GM12878 (cell line): ENCODE results near the gene FOXL3. TPM values are rescaled to one million over a fixed set of nuclear protein-coding genes. Genes with fewer than 3 reads are reported as not detected.

Source experiments
- ATAC-seq: fragments of 200-7000 bp; cut with Tn5 transposase; 3 replicates; pipeline ENCODE4 v1.9.1; 2020; ENCODE audit warnings: mild to moderate bottlenecking, moderate library complexity
- BruUV-seq: library from RNA; stranded (reverse); fragments of 400-500 nt; replicated peaks from 2 replicates; lab custom pipeline; 2021; lab: Mats Ljungman, UMichigan
- CTCF ChIA-PET: fragments of 300-600 bp; sonication (Branson Sonifier 250); formaldehyde crosslinking; extraction: SDS; loops from one replicate; lab custom pipeline; 2021; ENCODE audit warnings: inconsistent platforms; lab: Yijun Ruan, JAX
- POLR2A ChIA-PET: fragments of 350-600 bp; formaldehyde crosslinking; extraction: SDS; loops from one replicate; lab custom pipeline; 2021; ENCODE audit warnings: inconsistent platforms; lab: Charles Lee
- RAD21 ChIA-PET: fragments of 300-600 bp; sonication (Branson Sonifier 250); formaldehyde crosslinking; loops from one replicate; lab custom pipeline; 2023; ENCODE audit warnings: antibody characterized with exemption; ENCODE audit not compliant: unreplicated experiment; lab: Charles Lee
- SMC1A ChIA-PET: fragments of 300-600 bp; sonication (Branson Sonifier 250); formaldehyde crosslinking; loops from one replicate; lab custom pipeline; 2023; ENCODE audit not compliant: unreplicated experiment, uncharacterized antibody; lab: Charles Lee
- DNase-seq: peaks from one replicate; pipeline ENCODE4 v3.0.0-alpha.2; 2011; ENCODE audit warnings: low read depth, low spot score
- FAIRE-seq: peaks from 3 replicates; lab custom pipeline; 2011; peaks lifted over from hg19 to GRCh38; lab: Jason Lieb, UNC
- H2AFZ ChIP-seq: 2 replicates; pipeline ENCODE4 v1.6.0; 2011; ENCODE audit warnings: low read depth, low read length, control low read depth; ENCODE audit not compliant: control insufficient read depth
- H3K27ac ChIP-seq: 2 replicates; pipeline ENCODE4 v1.5.1; 2011; ENCODE audit warnings: control low read depth; ENCODE audit not compliant: control insufficient read depth, insufficient read depth
- H3K27me3 ChIP-seq, 2 experiments: replicated peaks in 1 of 2; 2 replicates each; pipeline versions ENCODE4 v1.6.0 to v1.6.1; 2011; ENCODE audit warnings: low read length in 1 of 2; ENCODE audit not compliant: control insufficient read depth in 2 of 2, insufficient read depth in 2 of 2
- H3K36me3 ChIP-seq, 2 experiments: 2 replicates each; pipeline ENCODE4 v1.5.1; 2011; ENCODE audit warnings: low read length in 1 of 2; ENCODE audit not compliant: control insufficient read depth in 2 of 2, insufficient read depth in 2 of 2
- H3K4me1 ChIP-seq: 2 replicates; pipeline ENCODE4 v1.6.1; 2011; ENCODE audit warnings: mild to moderate bottlenecking, low read length, moderate library complexity, mixed read lengths; ENCODE audit not compliant: control insufficient read depth, insufficient read depth
- H3K4me2 ChIP-seq: 2 replicates; pipeline ENCODE4 v1.6.0; 2011; ENCODE audit warnings: control low read depth; ENCODE audit not compliant: control insufficient read depth, insufficient read depth
- H3K4me3 ChIP-seq: fragments of 200-600 bp; sonication (generic); 2 replicates; pipeline ENCODE4 v1.5.1; 2016
- H3K79me2 ChIP-seq: 2 replicates; pipeline ENCODE4 v1.6.0; 2011; ENCODE audit warnings: low read length; ENCODE audit not compliant: control insufficient read depth, insufficient read depth
- H3K9ac ChIP-seq: 2 replicates; pipeline ENCODE4 v1.8.0; 2011; ENCODE audit warnings: low read length, control low read depth, mixed read lengths; ENCODE audit not compliant: control insufficient read depth, insufficient read depth
- H3K9me3 ChIP-seq: replicated peaks from 3 replicates; pipeline ENCODE4 v1.5.1; 2011; ENCODE audit warnings: mild to moderate bottlenecking, low read length; ENCODE audit not compliant: control insufficient read depth, insufficient read depth
- H4K20me1 ChIP-seq: 2 replicates; pipeline ENCODE4 v1.6.0; 2011; ENCODE audit not compliant: control insufficient read depth, insufficient read depth
- BACH1 ChIP-seq: fragments of 450-650 bp; IDR thresholded peaks from 2 replicates; pipeline ENCODE4 v1.6.1; 2017; ENCODE audit warnings: mild to moderate bottlenecking, borderline replicate concordance
- FOXK2 ChIP-seq: fragments of 450-650 bp; IDR thresholded peaks from 2 replicates; pipeline ENCODE4 v1.6.1; 2017; ENCODE audit warnings: mild to moderate bottlenecking, moderate library complexity
- PAX5 ChIP-seq: IDR thresholded peaks from 2 replicates; pipeline ENCODE4 v1.6.1; 2011; ENCODE audit warnings: low read depth, low read length, borderline replicate concordance
- POLR2AphosphoS2 ChIP-seq: IDR thresholded peaks from 2 replicates; pipeline ENCODE4 v1.6.1; 2011; ENCODE audit warnings: low read depth, mild to moderate bottlenecking, low read length, improper control_type of control experiment, moderate library complexity
- SMC3 ChIP-seq: IDR thresholded peaks from 2 replicates; pipeline ENCODE4 v1.6.1; 2011; ENCODE audit warnings: low read length, improper control_type of control experiment, borderline replicate concordance
- ZNF24 ChIP-seq: fragments of 450-650 bp; IDR thresholded peaks from 2 replicates; pipeline ENCODE4 v1.6.1; 2017; ENCODE audit warnings: antibody characterized with exemption, mild to moderate bottlenecking
- ZNF384 ChIP-seq: IDR thresholded peaks from 2 replicates; pipeline ENCODE4 v1.6.1; 2012; ENCODE audit warnings: low read depth, mild to moderate bottlenecking, low read length, improper control_type of control experiment, borderline replicate concordance
- WGBS: methylation state at CpG from one replicate; pipeline ENCODE4 v1.1.6; 2016; ENCODE audit warnings: low lambda C conversion rate; ENCODE audit not compliant: insufficient replicate concordance, insufficient coverage; ENCODE audit errors: missing lambda C conversion rate; 5-methylcytosine and 5-hydroxymethylcytosine counted together
- in situ Hi-C: fragments of 300-500 bp; cut with MboI; formaldehyde crosslinking; loops from 9 replicates; pipeline ENCODE4 v1.14.3; 2018; ENCODE audit warnings: mixed read lengths
- intact Hi-C: fragments of 100-400 bp; cut with micrococcal nuclease; formaldehyde crosslinking; loops from one replicate; pipeline ENCODE4 v1.14.2; 2022; ENCODE audit not compliant: unreplicated experiment
- polyA plus RNA-seq, 11 experiments: library from polyadenylated mRNA; depleted of rRNA in 4 of 11; unstranded in 6 of 11; stranded (reverse) in 5 of 11; fragments of >200 nt; fragmentation: Nextera tagmentation in 4 of 11; fragmentation: Illumina TruSeq in 1 of 11; extraction: Ambion mirVana in 4 of 11; extraction: Trizol in 1 of 11; gene quantifications; 1 replicate in 1 of 11; 2 replicates in 10 of 11; pipeline versions ENCODE4 v1.2.1 to v1.2.3, GENCODE V29; 2011 to 2016; ENCODE audit warnings: inconsistent platforms in 2 of 11, missing spikeins in 2 of 11, low read depth in 1 of 11
- total RNA-seq, 4 experiments: library from RNA; depleted of rRNA in 3 of 4; stranded (reverse); fragments of >200 nt in 3 of 4; fragmentation: Illumina TruSeq in 1 of 4; extraction: Trizol in 1 of 4; gene quantifications; 2 replicates each; pipeline versions ENCODE4 v1.2.1 to v1.2.3, GENCODE V29; 2013 to 2021
- TF ChIP-seq, protein P1 (sequence below): fragments of 450-650 bp; IDR thresholded peaks from 2 replicates; pipeline ENCODE4 v1.6.1; 2018; ENCODE audit warnings: mild to moderate bottlenecking, low read depth, moderate library complexity; ENCODE audit not compliant: partially characterized antibody
- TF ChIP-seq, protein P2 (sequence below): fragments of 150-350 bp; IDR thresholded peaks from 2 replicates; pipeline ENCODE4 v1.6.1; 2016; ENCODE audit warnings: low read depth, low read length
- TF ChIP-seq, protein P3 (sequence below): fragments of 450-650 bp; IDR thresholded peaks from 2 replicates; pipeline ENCODE4 v1.6.1; 2014; ENCODE audit warnings: mild to moderate bottlenecking
- TF ChIP-seq, protein P4 (sequence below): fragments of 450-650 bp; IDR thresholded peaks from 2 replicates; pipeline ENCODE4 v1.6.1; 2016; ENCODE audit warnings: mild to moderate bottlenecking
- TF ChIP-seq, protein P5 (sequence below): IDR thresholded peaks from 2 replicates; pipeline ENCODE4 v1.6.1; 2012; ENCODE audit warnings: low read depth, low read length, improper control_type of control experiment
- TF ChIP-seq, protein P6 (sequence below): IDR thresholded peaks from 2 replicates; pipeline ENCODE4 v1.6.1; 2011; ENCODE audit warnings: borderline replicate concordance, low read depth, mild to moderate bottlenecking, moderate library complexity, low read length; ENCODE audit not compliant: insufficient read depth, poor library complexity, severe bottlenecking

FOXL3 gene
- total and polyA plus RNA-seq, 10 of the 15 experiments (the other 5 are each of a cell fraction or from before 2014, with no cell fraction given) = not detected

DNA sequence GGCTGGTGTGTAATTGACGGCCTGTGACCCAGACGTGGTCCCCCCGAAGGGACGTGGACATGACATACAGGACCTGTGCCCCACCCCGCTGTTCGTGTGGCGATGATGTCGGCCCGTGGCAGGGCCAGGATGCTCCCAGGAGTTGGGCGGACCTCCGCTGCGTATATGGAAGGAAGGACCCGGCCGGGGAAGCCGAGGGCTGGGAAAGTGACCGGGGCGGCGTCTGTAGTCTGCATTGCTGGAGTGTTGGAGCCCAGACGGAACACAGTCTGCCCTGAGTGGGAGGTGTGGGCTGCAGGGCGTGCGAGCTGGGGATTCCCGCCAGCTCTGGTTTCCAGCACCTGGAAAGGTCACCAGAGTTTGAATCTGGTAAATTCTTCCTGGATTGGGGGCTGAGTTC, 45.0 kb upstream of the FOXL3 start:
- BruUV-seq = no TSS peak
- Histone ChIP-seq H3K9me3 (no peaks in the 10 kb centered on the region; the same call in 1 of the 3 replicates), H3K27me3 (no peaks in the 10 kb centered on the region), H3K36me3 (no peaks in the 10 kb centered on the region), H2AFZ (no peak overlapping the region), H3K4me3 (no peak overlapping the region), H3K27ac (no peak overlapping the region), H3K79me2 (no peaks in the 10 kb centered on the region), H3K4me2 (no peak overlapping the region), H4K20me1 (no peaks in the 10 kb centered on the region), H3K4me1 (no peaks in the 10 kb centered on the region), H3K9ac (no peak overlapping the region)
- ChIA-PET POLR2A (no interaction called here), CTCF (no interaction called here), SMC1A (no interaction called here), RAD21 (no interaction called here)
- intact Hi-C loops (no loop called here), in situ Hi-C loops (no loop called here)
- DNase-seq (no peak), ATAC-seq (no peak), FAIRE-seq (no peak)
- WGBS = 74% methylated on average over 20 of the region's 22 CpGs
- TF ChIP-seq, protein P1, sequence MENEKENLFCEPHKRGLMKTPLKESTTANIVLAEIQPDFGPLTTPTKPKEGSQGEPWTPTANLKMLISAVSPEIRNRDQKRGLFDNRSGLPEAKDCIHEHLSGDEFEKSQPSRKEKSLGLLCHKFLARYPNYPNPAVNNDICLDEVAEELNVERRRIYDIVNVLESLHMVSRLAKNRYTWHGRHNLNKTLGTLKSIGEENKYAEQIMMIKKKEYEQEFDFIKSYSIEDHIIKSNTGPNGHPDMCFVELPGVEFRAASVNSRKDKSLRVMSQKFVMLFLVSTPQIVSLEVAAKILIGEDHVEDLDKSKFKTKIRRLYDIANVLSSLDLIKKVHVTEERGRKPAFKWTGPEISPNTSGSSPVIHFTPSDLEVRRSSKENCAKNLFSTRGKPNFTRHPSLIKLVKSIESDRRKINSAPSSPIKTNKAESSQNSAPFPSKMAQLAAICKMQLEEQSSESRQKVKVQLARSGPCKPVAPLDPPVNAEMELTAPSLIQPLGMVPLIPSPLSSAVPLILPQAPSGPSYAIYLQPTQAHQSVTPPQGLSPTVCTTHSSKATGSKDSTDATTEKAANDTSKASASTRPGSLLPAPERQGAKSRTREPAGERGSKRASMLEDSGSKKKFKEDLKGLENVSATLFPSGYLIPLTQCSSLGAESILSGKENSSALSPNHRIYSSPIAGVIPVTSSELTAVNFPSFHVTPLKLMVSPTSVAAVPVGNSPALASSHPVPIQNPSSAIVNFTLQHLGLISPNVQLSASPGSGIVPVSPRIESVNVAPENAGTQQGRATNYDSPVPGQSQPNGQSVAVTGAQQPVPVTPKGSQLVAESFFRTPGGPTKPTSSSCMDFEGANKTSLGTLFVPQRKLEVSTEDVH = no peak
- TF ChIP-seq FOXK2 (no peak), SMC3 (no peak), ZNF24 (no peak), POLR2AphosphoS2 (no peak), BACH1 (no peak), ZNF384 (no peak), PAX5 (no peak)
- TF ChIP-seq, protein P2, sequence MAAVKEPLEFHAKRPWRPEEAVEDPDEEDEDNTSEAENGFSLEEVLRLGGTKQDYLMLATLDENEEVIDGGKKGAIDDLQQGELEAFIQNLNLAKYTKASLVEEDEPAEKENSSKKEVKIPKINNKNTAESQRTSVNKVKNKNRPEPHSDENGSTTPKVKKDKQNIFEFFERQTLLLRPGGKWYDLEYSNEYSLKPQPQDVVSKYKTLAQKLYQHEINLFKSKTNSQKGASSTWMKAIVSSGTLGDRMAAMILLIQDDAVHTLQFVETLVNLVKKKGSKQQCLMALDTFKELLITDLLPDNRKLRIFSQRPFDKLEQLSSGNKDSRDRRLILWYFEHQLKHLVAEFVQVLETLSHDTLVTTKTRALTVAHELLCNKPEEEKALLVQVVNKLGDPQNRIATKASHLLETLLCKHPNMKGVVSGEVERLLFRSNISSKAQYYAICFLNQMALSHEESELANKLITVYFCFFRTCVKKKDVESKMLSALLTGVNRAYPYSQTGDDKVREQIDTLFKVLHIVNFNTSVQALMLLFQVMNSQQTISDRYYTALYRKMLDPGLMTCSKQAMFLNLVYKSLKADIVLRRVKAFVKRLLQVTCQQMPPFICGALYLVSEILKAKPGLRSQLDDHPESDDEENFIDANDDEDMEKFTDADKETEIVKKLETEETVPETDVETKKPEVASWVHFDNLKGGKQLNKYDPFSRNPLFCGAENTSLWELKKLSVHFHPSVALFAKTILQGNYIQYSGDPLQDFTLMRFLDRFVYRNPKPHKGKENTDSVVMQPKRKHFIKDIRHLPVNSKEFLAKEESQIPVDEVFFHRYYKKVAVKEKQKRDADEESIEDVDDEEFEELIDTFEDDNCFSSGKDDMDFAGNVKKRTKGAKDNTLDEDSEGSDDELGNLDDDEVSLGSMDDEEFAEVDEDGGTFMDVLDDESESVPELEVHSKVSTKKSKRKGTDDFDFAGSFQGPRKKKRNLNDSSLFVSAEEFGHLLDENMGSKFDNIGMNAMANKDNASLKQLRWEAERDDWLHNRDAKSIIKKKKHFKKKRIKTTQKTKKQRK = no peak
- TF ChIP-seq, protein P3, sequence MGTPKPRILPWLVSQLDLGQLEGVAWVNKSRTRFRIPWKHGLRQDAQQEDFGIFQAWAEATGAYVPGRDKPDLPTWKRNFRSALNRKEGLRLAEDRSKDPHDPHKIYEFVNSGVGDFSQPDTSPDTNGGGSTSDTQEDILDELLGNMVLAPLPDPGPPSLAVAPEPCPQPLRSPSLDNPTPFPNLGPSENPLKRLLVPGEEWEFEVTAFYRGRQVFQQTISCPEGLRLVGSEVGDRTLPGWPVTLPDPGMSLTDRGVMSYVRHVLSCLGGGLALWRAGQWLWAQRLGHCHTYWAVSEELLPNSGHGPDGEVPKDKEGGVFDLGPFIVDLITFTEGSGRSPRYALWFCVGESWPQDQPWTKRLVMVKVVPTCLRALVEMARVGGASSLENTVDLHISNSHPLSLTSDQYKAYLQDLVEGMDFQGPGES = no peak
- TF ChIP-seq, protein P4, sequence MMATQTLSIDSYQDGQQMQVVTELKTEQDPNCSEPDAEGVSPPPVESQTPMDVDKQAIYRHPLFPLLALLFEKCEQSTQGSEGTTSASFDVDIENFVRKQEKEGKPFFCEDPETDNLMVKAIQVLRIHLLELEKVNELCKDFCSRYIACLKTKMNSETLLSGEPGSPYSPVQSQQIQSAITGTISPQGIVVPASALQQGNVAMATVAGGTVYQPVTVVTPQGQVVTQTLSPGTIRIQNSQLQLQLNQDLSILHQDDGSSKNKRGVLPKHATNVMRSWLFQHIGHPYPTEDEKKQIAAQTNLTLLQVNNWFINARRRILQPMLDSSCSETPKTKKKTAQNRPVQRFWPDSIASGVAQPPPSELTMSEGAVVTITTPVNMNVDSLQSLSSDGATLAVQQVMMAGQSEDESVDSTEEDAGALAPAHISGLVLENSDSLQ = no peak
- TF ChIP-seq, protein P5, sequence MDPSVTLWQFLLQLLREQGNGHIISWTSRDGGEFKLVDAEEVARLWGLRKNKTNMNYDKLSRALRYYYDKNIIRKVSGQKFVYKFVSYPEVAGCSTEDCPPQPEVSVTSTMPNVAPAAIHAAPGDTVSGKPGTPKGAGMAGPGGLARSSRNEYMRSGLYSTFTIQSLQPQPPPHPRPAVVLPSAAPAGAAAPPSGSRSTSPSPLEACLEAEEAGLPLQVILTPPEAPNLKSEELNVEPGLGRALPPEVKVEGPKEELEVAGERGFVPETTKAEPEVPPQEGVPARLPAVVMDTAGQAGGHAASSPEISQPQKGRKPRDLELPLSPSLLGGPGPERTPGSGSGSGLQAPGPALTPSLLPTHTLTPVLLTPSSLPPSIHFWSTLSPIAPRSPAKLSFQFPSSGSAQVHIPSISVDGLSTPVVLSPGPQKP = no peak
- TF ChIP-seq, protein P6, sequence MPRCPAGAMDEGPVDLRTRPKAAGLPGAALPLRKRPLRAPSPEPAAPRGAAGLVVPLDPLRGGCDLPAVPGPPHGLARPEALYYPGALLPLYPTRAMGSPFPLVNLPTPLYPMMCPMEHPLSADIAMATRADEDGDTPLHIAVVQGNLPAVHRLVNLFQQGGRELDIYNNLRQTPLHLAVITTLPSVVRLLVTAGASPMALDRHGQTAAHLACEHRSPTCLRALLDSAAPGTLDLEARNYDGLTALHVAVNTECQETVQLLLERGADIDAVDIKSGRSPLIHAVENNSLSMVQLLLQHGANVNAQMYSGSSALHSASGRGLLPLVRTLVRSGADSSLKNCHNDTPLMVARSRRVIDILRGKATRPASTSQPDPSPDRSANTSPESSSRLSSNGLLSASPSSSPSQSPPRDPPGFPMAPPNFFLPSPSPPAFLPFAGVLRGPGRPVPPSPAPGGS = no peak
